ENCODE results near the gene SYT14.
"Not testable (repeated sequence)": the region's sequence is repeated elsewhere in the genome, so short reads cannot be mapped to it uniquely, and the experiment has no call there.

- not testable (repeated sequence) for TF ChIP-seq CTCF, EZH2phosphoT487 (IDR thresholded peaks at IDR 0.05)
Measured at GRCh38 chr1:209888291-209889076, 49.5 kb upstream of the SYT14 start.

Data from neural progenitor cell (in vitro differentiated cells).